Ovary (tissue), 3 donors: ENCODE results near the gene BASP1.

Experiments
- EP300 ChIP-seq: sonication (generic); formaldehyde crosslinking; IDR thresholded peaks from one replicate; pipeline ENCODE4 v1.6.1; 2017; ENCODE audit warnings: antibody characterized with exemption
- POLR2A ChIP-seq: fragments of 450-650 bp; IDR thresholded peaks from one replicate; pipeline ENCODE4 v1.6.1; 2017; ENCODE audit warnings: antibody characterized with exemption, mild to moderate bottlenecking, moderate library complexity
- TF ChIP-seq, protein P1 (sequence below), 3 donors: fragments of 450-650 bp in 2 of 3; fragments of 200-600 bp in 1 of 3; IDR thresholded peaks; one replicate each; pipeline versions ENCODE4 v1.5.1 to v1.8.0; 2016 to 2022; ENCODE audit warnings: antibody characterized with exemption in 3 of 3, mild to moderate bottlenecking in 1 of 3
- donor health status: DM: no; HTN: no; CAD: no.

DNA sequence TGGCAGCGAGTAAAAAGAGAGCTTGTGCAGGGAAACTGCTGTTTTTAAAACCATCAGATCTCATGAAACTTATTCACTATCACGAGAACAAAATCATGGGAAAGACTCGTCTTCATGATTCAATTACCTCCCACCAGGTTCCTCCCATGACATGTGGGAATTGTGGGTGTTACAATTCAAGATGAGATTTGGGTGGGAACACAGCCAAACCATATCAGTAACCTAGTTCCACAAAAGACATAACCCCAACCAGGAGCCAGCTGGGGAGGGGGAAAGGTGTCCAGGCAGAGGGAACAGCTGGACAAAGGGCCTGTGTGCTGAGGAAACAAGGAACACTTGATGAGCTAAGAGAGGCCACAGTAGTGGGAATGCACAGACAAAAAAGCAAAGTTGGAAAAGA is 71.1 kb downstream of the BASP1 start:
- TF ChIP-seq, protein P1, sequence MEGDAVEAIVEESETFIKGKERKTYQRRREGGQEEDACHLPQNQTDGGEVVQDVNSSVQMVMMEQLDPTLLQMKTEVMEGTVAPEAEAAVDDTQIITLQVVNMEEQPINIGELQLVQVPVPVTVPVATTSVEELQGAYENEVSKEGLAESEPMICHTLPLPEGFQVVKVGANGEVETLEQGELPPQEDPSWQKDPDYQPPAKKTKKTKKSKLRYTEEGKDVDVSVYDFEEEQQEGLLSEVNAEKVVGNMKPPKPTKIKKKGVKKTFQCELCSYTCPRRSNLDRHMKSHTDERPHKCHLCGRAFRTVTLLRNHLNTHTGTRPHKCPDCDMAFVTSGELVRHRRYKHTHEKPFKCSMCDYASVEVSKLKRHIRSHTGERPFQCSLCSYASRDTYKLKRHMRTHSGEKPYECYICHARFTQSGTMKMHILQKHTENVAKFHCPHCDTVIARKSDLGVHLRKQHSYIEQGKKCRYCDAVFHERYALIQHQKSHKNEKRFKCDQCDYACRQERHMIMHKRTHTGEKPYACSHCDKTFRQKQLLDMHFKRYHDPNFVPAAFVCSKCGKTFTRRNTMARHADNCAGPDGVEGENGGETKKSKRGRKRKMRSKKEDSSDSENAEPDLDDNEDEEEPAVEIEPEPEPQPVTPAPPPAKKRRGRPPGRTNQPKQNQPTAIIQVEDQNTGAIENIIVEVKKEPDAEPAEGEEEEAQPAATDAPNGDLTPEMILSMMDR (IDR thresholded peaks at IDR 0.05), result no peak
- TF ChIP-seq POLR2A (no peak), EP300 (no peak)
